DMS53 (cell line): Measurements from ENCODE around the gene CMKLR1.

Source experiments
- DNase-seq: peaks from one replicate; lab custom pipeline; 2025; lab: John Stamatoyannopoulos, UW

CMKLR1 gene

GRCh38 chr12:108299980-108300696 is 39.0 kb downstream of the CMKLR1 start:
- DNase-seq = no peak

GRCh38 chr12:108299516-108299915 is 39.6 kb downstream of the CMKLR1 start:
- DNase-seq = no peak

- no peak for DNase-seq
These were observed 40.3 kb downstream of the CMKLR1 start for GRCh38 chr12:108298761-108299275.

- DNase-seq = no peak
These were observed 41.0 kb downstream of the CMKLR1 start for GRCh38 chr12:108297895-108298760.

- no peak for DNase-seq
These were observed 41.7 kb downstream of the CMKLR1 start for GRCh38 chr12:108297424-108297823.

GRCh38 chr12:108296945-108297344 is 42.2 kb downstream of the CMKLR1 start:
- no peak for DNase-seq

- no peak for DNase-seq
These were observed 43.5 kb downstream of the CMKLR1 start for GRCh38 chr12:108295641-108296040.

GRCh38 chr12:108289350-108290161 is 49.6 kb downstream of the CMKLR1 start:
- no peak for DNase-seq

GRCh38 chr12:108287227-108287626 is 51.9 kb downstream of the CMKLR1 start:
- no peak for DNase-seq

- DNase-seq = no peak
These were observed 54.1 kb downstream of the CMKLR1 start for GRCh38 chr12:108285016-108285415.

- DNase-seq = no peak
These were observed 54.9 kb downstream of the CMKLR1 start for GRCh38 chr12:108284163-108284562.

- DNase-seq = no peak
These were observed 56.4 kb downstream of the CMKLR1 start for GRCh38 chr12:108282676-108283075.

- no peak for DNase-seq
These were observed 57.0 kb downstream of the CMKLR1 start for GRCh38 chr12:108282160-108282559.

GRCh38 chr12:108277613-108278012 is 61.5 kb downstream of the CMKLR1 start:
- DNase-seq = no peak

- no peak for DNase-seq
These were observed 65.9 kb downstream of the CMKLR1 start for GRCh38 chr12:108273217-108273616.

- no peak for DNase-seq
These were observed 66.9 kb downstream of the CMKLR1 start for GRCh38 chr12:108271951-108272872.

- no peak for DNase-seq
These were observed 68.3 kb downstream of the CMKLR1 start for GRCh38 chr12:108270849-108271143.

- DNase-seq = no peak
These were observed 68.9 kb downstream of the CMKLR1 start for GRCh38 chr12:108270035-108270848.

GRCh38 chr12:108269224-108269623 is 69.9 kb downstream of the CMKLR1 start:
- DNase-seq = no peak

GRCh38 chr12:108268397-108268796 is 70.7 kb downstream of the CMKLR1 start:
- DNase-seq = no peak
